Heart right ventricle (tissue), 16 donors: Measurements from ENCODE around the gene MAB21L4. TPM values are rescaled to one million over a fixed set of nuclear protein-coding genes. Genes with fewer than 3 reads are reported as not detected.

Experiments
- ATAC-seq, 8 donors: fragments of 200-7000 bp; cut with Tn5 transposase; one replicate each; pipeline ENCODE4 v1.9.1; 2020; ENCODE audit warnings: mild to moderate bottlenecking in 8 of 8, moderate library complexity in 8 of 8, moderate number of reproducible peaks in 1 of 8
- DNase-seq, 2 donors: peaks; one replicate each; pipeline ENCODE4 v3.0.0-alpha.2; 2020
- H3K27ac ChIP-seq, 10 donors: fragments of 200-600 bp; sonication (generic) in 2 of 10; one replicate each; pipeline versions ENCODE4 v1.5.0 to v1.8.0; 2020 to 2022; ENCODE audit warnings: mild to moderate bottlenecking in 3 of 10
- H3K27me3 ChIP-seq, 7 donors: fragments of 200-600 bp; one replicate each; pipeline ENCODE4 v1.8.0; 2021 to 2022; ENCODE audit warnings: mild to moderate bottlenecking in 2 of 7
- H3K36me3 ChIP-seq, 9 donors: fragments of 200-600 bp; sonication (generic) in 1 of 9; one replicate each; pipeline versions ENCODE4 v1.5.0 to v1.8.0; 2020 to 2022; ENCODE audit warnings: mild to moderate bottlenecking in 2 of 9
- H3K4me1 ChIP-seq, 9 donors: fragments of 200-600 bp; sonication (generic) in 1 of 9; one replicate each; pipeline versions ENCODE4 v1.5.0 to v1.8.0; 2020 to 2022; ENCODE audit warnings: mild to moderate bottlenecking in 4 of 9
- H3K4me3 ChIP-seq, 10 donors: fragments of 200-600 bp; sonication (generic) in 2 of 10; one replicate each; pipeline versions ENCODE4 v1.5.0 to v1.8.0; 2020 to 2022; ENCODE audit warnings: mild to moderate bottlenecking in 7 of 10, moderate library complexity in 2 of 10
- H3K9me3 ChIP-seq, 11 donors: fragments of 200-600 bp in 10 of 11; sonication (generic) in 2 of 11; one replicate each; pipeline versions ENCODE4 v1.5.0 to v1.8.0; 2013 to 2022; ENCODE audit warnings: mild to moderate bottlenecking in 2 of 11, control low read depth in 1 of 11, moderate library complexity in 1 of 11
- WGBS, 2 donors: extraction: QIAGEN DNeasy Blood & Tissue Kit; methylation state at CpG; one replicate each; pipeline ENCODE4 v1.1.7; 2013; ENCODE audit warnings: inconsistent platforms in 1 of 2; 5-methylcytosine and 5-hydroxymethylcytosine counted together
- intact Hi-C, 10 donors: fragments of 100-400 bp; cut with DNase I; formaldehyde crosslinking; loops; one replicate each; pipeline versions ENCODE4 v1.11.1 to v1.14.2; 2022
- polyA plus RNA-seq, 2 donors: library from polyadenylated mRNA; stranded (reverse); fragments of 200-250 nt; gene quantifications; one replicate each; pipeline ENCODE4 v1.2.3, GENCODE V29; 2013
- total RNA-seq, 10 donors: library from RNA; stranded (reverse); fragmentation: NEBNext Ultra II Directional in 3 of 10; extraction: Animal tissue kit (Norgen Biotek cat#: 25700) in 3 of 10; gene quantifications; one replicate each; pipeline versions ENCODE4 v1.2.1 to v1.2.4, GENCODE V29; 2021 to 2023
- TF ChIP-seq, protein P1 (sequence below), 9 donors: fragments of 200-600 bp; sonication (generic) in 2 of 9; IDR thresholded peaks; one replicate each; pipeline versions ENCODE4 v1.5.0 to v1.8.0; 2021 to 2022; ENCODE audit warnings: antibody characterized with exemption in 9 of 9, mild to moderate bottlenecking in 5 of 9, moderate library complexity in 1 of 9
- donor health status: Arrhythmogenic right ventricular cardiomyopathy.
- donor health status: ischemic (EF 13 %, LVEDD 7.1; RV severe dilation, severe dysfunction).
- donor health status: healthy with polysubstance abuse.
- donor health status: DM: no; HTN: yes; CAD: no.
- donor health status: DM: no; HTN: no; CAD: no.
- donor health status: ischemic (EF 25% LVEDD 6.9; RV normal size, moderate dysfunction).
- donor health status: ischemic (EF 25% LVEDD 5.7; RV mildly dilated, moderate dysfunction).
- donor health status: healthy.
- donor health status: DM: yes; HTN: yes; CAD: no.
- donor health status: Ischemic cardiomyopathy.
- donor health status: ischemic (EF 35%, LVEDD 5.7; RV mildly dilated, moderate dysfunction).
- donor health status: nonischemic (EF 11% LVEDD 7.7; RV severe dilation, severe dysfunction).
- donor health status: DM: yes; HTN: yes; CAD: no.
- donor health status: PGD.
- donor health status: ischemic (EF 29% LVEDD 5.4; RV normal size, mild dysfunction).
- donor health status: nonischemic (EF 23%, LVEDD 6.1; RV moderate dilation, normal function).

MAB21L4 gene
- total and polyA plus RNA-seq, 12 donors: 0.06 to 0.32 (median 0.29) TPM; not detected in 9

DNA sequence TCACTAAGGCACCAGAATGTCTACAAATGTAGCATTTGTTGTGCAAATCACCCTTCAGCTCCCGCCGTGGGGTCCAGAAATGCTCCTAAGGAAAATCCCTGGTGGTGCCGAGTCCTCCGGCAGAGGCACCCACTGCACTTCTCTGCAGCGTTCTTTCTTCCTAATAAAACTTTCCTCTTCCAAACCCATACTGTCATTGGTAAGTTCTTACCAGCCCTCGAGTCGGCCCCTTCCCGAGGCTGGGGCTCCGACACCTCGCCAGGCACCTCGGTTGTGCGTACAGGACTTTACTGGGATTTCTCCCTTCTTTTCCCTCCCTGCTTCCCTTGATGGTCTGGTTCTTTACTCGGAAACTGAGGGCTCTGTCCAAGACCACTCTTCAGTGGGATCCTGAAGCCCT lies 37.6 kb downstream of the MAB21L4 start:
- TF ChIP-seq, protein P1, sequence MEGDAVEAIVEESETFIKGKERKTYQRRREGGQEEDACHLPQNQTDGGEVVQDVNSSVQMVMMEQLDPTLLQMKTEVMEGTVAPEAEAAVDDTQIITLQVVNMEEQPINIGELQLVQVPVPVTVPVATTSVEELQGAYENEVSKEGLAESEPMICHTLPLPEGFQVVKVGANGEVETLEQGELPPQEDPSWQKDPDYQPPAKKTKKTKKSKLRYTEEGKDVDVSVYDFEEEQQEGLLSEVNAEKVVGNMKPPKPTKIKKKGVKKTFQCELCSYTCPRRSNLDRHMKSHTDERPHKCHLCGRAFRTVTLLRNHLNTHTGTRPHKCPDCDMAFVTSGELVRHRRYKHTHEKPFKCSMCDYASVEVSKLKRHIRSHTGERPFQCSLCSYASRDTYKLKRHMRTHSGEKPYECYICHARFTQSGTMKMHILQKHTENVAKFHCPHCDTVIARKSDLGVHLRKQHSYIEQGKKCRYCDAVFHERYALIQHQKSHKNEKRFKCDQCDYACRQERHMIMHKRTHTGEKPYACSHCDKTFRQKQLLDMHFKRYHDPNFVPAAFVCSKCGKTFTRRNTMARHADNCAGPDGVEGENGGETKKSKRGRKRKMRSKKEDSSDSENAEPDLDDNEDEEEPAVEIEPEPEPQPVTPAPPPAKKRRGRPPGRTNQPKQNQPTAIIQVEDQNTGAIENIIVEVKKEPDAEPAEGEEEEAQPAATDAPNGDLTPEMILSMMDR (IDR thresholded peaks at IDR 0.05): no peak
- no peak for ATAC-seq
- 86 to 89% methylated on average over 13 of the region's 13 CpGs for WGBS, 2 donors
- Histone ChIP-seq H3K9me3 (peaks cover 0 to 12% (median 0%) of the 10 kb centered on the region in 11 donors), H3K27ac (no peak overlapping the region), H3K4me3 (no peak overlapping the region), H3K36me3 (no peaks in the 10 kb centered on the region), H3K4me1 (no peaks in the 10 kb centered on the region), H3K27me3 (peaks cover 0 to 10% (median 0%) of the 10 kb centered on the region in 7 donors)
- intact Hi-C loops: loop anchor here in 7 of 10 donors (10.0 kb wide), 6 partner anchors 126 to 876 kb away; partner anchors contain the start of genes SNED1 (in 3 of the 7) and D2HGDH (in 2 of the 7)
- DNase-seq: no peak

DNA sequence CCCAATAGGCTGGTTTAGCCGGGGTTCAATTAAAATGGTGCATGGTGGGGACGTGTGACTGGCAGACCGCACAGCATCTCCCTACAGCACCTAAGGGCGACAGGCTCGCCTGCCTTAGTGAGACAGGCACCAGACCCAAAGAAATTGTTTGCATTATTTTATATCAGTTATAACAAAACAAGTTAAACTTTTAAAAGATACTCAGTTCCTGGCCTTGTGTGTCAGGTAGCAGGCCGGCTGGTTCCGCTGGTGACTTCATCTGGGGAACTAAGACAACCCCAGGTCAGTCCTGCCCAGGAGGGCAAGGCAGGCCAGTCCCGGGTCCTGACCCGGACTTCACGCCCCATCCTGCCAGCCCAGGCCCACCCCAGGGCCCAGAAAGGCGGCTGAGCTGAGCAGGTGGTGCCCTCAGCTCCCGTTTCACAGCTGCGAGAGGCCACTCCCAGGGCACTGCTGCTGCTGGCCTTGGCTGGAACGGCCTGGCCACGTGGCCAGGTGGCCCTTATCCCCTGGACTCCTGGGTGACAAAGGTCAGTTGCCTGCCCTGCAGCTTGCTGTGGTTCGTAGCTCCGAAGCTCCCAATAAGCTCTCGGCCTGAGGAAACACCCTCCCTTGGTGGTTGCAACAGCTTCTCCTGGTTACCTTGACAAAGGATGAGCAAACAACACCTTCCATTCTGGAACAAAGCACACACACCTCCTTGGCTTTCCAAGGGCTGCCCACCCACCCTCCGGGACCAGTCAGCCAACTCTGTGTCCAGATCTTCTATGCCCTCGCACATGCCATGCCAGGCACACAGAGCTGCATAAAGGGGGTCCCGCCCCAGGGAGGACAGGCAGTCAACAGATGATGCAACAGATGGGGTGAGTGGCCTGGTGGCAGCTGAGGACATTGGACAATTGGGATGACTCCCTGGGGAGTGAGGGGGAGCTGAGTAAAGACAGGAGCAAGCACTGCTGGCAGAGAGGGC lies 38.6 kb downstream of the MAB21L4 start:
- TF ChIP-seq, protein P1 (IDR thresholded peaks at IDR 0.05): no peak
- Histone ChIP-seq H3K27me3 (peaks cover 0 to 11% (median 0%) of the 10 kb centered on the region in 7 donors), H3K4me1 (no peaks in the 10 kb centered on the region), H3K9me3 (peaks cover 0 to 12% (median 0%) of the 10 kb centered on the region in 11 donors), H3K27ac (no peak overlapping the region), H3K36me3 (no peaks in the 10 kb centered on the region), H3K4me3 (no peak overlapping the region)
- intact Hi-C loops: loop anchor here in 7 of 10 donors (10.0 kb wide), 6 partner anchors 127 to 877 kb away; partner anchors contain the start of genes SNED1 (in 3 of the 7) and D2HGDH (in 2 of the 7)
- ATAC-seq: no peak
- 85 to 87% methylated on average over 21 of the region's 21 CpGs for WGBS, 2 donors
- no peak for DNase-seq

DNA sequence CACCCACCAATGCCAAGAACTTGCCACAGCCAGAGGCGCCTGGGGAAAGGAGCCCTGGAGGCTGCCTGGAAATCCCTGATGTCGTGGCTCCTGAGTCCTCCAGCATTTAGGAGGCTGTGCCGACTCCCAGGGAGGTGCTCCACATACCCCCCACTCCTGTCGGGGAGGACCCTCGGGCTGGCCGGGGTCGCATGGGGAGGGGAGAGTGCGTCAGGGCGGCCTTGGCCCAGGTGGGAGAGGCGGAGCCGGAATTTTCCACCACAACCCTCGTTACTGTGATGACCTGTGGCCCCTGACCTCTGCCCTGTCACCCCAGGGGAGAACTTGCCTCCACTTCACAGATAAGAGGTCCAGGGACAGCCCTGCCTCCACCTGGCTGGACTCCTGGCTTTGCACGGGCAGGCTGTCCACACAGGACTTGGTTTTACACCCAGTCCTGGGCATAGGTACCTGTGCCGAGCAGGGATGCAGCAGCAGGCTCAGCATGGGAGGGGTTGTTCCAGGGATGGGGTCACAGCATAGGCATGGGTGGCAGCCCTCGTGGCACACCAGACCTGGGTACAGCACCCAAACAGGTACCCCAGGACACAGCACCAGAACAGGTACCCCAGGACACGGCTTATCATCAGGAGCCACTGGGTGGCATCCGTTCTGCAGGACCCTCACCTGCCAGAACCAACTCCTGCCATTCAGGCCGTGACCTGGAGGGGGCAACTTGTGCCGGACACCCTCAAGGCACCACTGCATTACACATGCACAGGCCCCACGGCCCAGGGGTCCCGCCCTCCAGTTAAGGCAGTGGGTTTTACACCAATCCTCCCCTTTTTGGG lies 39.6 kb downstream of the MAB21L4 start:
- peaks cover 0 to 12% (median 0%) of the 10 kb centered on the region in 11 donors for H3K9me3 ChIP-seq
- ATAC-seq (peak in 1 of 8 donors; percentile 19), DNase-seq (no peak)
- intact Hi-C loops: loop anchor here in 7 of 10 donors (10.0 kb wide), 6 partner anchors 128 to 878 kb away; partner anchors contain the start of genes SNED1 (in 3 of the 7) and D2HGDH (in 2 of the 7)
- peaks cover 0 to 15% (median 0%) of the 10 kb centered on the region in 7 donors for H3K27me3 ChIP-seq
- 72 to 73% methylated on average over 21 of the region's 21 CpGs for WGBS, 2 donors
- H3K36me3 ChIP-seq: no peaks in the 10 kb centered on the region
- H3K27ac ChIP-seq: no peak overlapping the region
- peaks cover 0 to 2% (median 0%) of the 10 kb centered on the region in 9 donors for H3K4me1 ChIP-seq
- H3K4me3 ChIP-seq: no peak overlapping the region
- TF ChIP-seq, protein P1 (IDR thresholded peaks at IDR 0.05): peak in 1 of 9 donors; percentile 12
